Ovary (tissue), 10 donors: ENCODE data around the gene HPS1. TPM values are rescaled to one million over a fixed set of nuclear protein-coding genes. Genes with fewer than 3 reads are reported as not detected.

ENCODE experiments used
- DNase-seq, 5 donors: peaks; one replicate each; pipeline ENCODE4 v3.0.0-alpha.2; 2019 to 2020
- H3K27ac ChIP-seq, 2 donors: fragments of 200-600 bp; one replicate each; pipeline versions ENCODE4 v1.5.1 to v1.8.0; 2019 to 2022
- H3K27me3 ChIP-seq: fragments of 200-600 bp; one replicate; pipeline ENCODE4 v1.8.0; 2022
- H3K36me3 ChIP-seq: fragments of 200-600 bp; sonication (generic); one replicate; pipeline ENCODE4 v1.5.1; 2019
- H3K4me1 ChIP-seq: one replicate; pipeline ENCODE4 v1.8.1; 2013; ENCODE audit warnings: mild to moderate bottlenecking, moderate library complexity; ENCODE audit not compliant: insufficient read depth
- H3K4me3 ChIP-seq: fragments of 200-600 bp; sonication (generic); one replicate; pipeline ENCODE4 v1.5.1; 2017
- H3K9me3 ChIP-seq, 2 donors: fragments of 200-600 bp in 1 of 2; sonication (generic) in 1 of 2; one replicate each; pipeline versions ENCODE4 v1.5.1 to v1.8.1; 2013 to 2019; ENCODE audit warnings: mild to moderate bottlenecking in 1 of 2, moderate library complexity in 1 of 2
- EP300 ChIP-seq: sonication (generic); formaldehyde crosslinking; IDR thresholded peaks from one replicate; pipeline ENCODE4 v1.6.1; 2017; ENCODE audit warnings: antibody characterized with exemption
- POLR2A ChIP-seq: fragments of 450-650 bp; IDR thresholded peaks from one replicate; pipeline ENCODE4 v1.6.1; 2017; ENCODE audit warnings: antibody characterized with exemption, mild to moderate bottlenecking, moderate library complexity
- WGBS, 3 donors: extraction: QIAGEN DNeasy Blood & Tissue Kit in 1 of 3; methylation state at CpG; one replicate each; pipeline versions ENCODE4 v1.1.5 to v1.1.7; 2013 to 2017; 5-methylcytosine and 5-hydroxymethylcytosine counted together
- intact Hi-C, 4 donors: fragments of 100-400 bp; cut with DNase I; formaldehyde crosslinking; loops; one replicate each; pipeline versions ENCODE4 v1.11.0 to v1.15.1; 2022 to 2023
- long read RNA-seq, 3 donors: library from polyadenylated mRNA in 2 of 3; unstranded in 2 of 3; transcript quantifications; one replicate each; pipeline ENCODE4 v2.0.0 and lab custom pipeline, GENCODE V29; 2021 to 2026
- polyA plus RNA-seq, 2 donors: library from polyadenylated mRNA; stranded (reverse); fragments of 200-250 nt in 1 of 2; fragments of 350-450 nt in 1 of 2; fragmentation: Illumina TruSeq in 1 of 2; extraction: RNeasy Lipid Tissue Mini Kit (QIAGEN cat#74804) in 1 of 2; gene quantifications; one replicate each; pipeline ENCODE4 v1.2.3, GENCODE V29; 2013 to 2014
- total RNA-seq, 7 donors: library from RNA; depleted of rRNA in 2 of 7; stranded (reverse); fragments of >200 nt in 2 of 7; fragmentation: NEBNext Ultra II Directional in 3 of 7; extraction: Animal tissue kit (Norgen Biotek cat#: 25700) in 3 of 7; gene quantifications; one replicate each; pipeline versions ENCODE4 v1.1.0 to v1.2.4, GENCODE V29; 2016 to 2023
- TF ChIP-seq, protein P1 (sequence below), 3 donors: fragments of 450-650 bp in 2 of 3; fragments of 200-600 bp in 1 of 3; IDR thresholded peaks; one replicate each; pipeline versions ENCODE4 v1.5.1 to v1.8.0; 2016 to 2022; ENCODE audit warnings: antibody characterized with exemption in 3 of 3, mild to moderate bottlenecking in 1 of 3
- donor health status: DM: no; HTN: no; CAD: no; lungs with moderate emphysema.
- donor health status: DM: no; HTN: no; CAD: no.
- donor health status: Bipolar disorder and iron deficiency.
- donor health status: DM: yes; HTN: yes; CAD: no.
- donor health status: DM: no; HTN: no; CAD: no.
- donor health status: DM: yes; HTN: yes; CAD: no.

HPS1 gene
- total RNA-seq (10 to 100 TPM; 32.1 to 56.8 (median 44.0) TPM), polyA plus RNA-seq (10 to 100 TPM; 33.0 to 36.3 TPM)
- long read RNA-seq, donor 1, transcript HPS1-207 (4 exons, 922 nt): major isoform, 24 of 177 reads
- long read RNA-seq, donor 1, transcript HPS1-201 (20 exons, 3,703 nt): minor isoform, 23 of 177 reads
- long read RNA-seq, donor 1, partial matches to known transcripts: 53 of 177 reads
- long read RNA-seq, donor 1, other reads (novel, unspliced or antisense): 75 of 177 reads
- long read RNA-seq, donor 2, partial matches to known transcripts: 7 of 11 reads
- long read RNA-seq, donor 2, other reads (novel, unspliced or antisense): 0 of 11 reads
- long read RNA-seq, donor 3, transcript HPS1-201 (20 exons, 3,703 nt): major isoform, 16 of 110 reads
- long read RNA-seq, donor 3, transcript HPS1-207 (4 exons, 922 nt): minor isoform, 6 of 110 reads
- long read RNA-seq, donor 3, partial matches to known transcripts: 35 of 110 reads
- long read RNA-seq, donor 3, other reads (novel, unspliced or antisense): 51 of 110 reads

DNA sequence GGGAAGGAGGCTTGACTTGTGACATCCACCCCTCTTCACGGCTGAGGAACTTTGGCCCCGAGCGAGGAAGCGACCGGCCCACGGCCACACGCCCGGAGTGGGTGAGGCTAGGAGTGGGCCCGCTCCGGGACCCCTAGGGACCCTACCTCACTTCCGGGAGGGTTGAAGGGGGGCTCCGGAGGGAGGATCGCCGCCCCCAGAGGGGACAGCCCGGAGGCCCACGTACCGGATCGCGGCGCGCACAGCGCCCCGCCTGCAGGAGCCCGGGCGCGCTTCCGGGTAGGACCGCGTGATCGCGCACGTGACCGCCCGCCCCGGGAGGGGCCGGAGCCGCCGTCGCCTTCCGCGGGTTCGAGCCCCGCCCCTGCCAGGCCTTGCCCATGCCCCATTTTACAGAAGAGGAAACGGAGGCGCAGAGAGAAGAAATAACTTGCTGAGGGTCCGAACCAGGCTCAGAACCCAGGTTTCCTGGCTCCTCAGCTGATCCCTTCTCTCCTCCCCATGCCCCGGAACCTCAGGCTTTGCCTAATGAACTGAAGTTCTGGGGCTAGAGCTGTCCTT lies at the start of gene HPS1:
Gene HPS1, minus strand, starts transcription at position 275 of the 561 bp plus-strand sequence. CDS start 3,695 bp downstream, outside the sequence.
- 2 to 4% (median 4%) methylated on average over 34 to 47 of the region's 47 CpGs for WGBS, 3 donors
- intact Hi-C loops: no loop called here

GRCh38 chr10:98492763-98493162 lies 46.0 kb upstream of the HPS1 start:
- no peaks in the 10 kb centered on the region for H3K4me1 ChIP-seq
- 82 to 93% (median 87%) methylated on average over 1 of the region's 1 CpG for WGBS, 3 donors
- no peak for DNase-seq
- TF ChIP-seq POLR2A (no peak), EP300 (no peak)
- TF ChIP-seq, protein P1, sequence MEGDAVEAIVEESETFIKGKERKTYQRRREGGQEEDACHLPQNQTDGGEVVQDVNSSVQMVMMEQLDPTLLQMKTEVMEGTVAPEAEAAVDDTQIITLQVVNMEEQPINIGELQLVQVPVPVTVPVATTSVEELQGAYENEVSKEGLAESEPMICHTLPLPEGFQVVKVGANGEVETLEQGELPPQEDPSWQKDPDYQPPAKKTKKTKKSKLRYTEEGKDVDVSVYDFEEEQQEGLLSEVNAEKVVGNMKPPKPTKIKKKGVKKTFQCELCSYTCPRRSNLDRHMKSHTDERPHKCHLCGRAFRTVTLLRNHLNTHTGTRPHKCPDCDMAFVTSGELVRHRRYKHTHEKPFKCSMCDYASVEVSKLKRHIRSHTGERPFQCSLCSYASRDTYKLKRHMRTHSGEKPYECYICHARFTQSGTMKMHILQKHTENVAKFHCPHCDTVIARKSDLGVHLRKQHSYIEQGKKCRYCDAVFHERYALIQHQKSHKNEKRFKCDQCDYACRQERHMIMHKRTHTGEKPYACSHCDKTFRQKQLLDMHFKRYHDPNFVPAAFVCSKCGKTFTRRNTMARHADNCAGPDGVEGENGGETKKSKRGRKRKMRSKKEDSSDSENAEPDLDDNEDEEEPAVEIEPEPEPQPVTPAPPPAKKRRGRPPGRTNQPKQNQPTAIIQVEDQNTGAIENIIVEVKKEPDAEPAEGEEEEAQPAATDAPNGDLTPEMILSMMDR (IDR thresholded peaks at IDR 0.05): no peak
- intact Hi-C loops: no loop called here
- H3K27ac ChIP-seq: no peak overlapping the region
- no peak overlapping the region for H3K4me3 ChIP-seq
- no peaks in the 10 kb centered on the region for H3K9me3 ChIP-seq
- no peaks in the 10 kb centered on the region for H3K27me3 ChIP-seq
- H3K36me3 ChIP-seq: no peaks in the 10 kb centered on the region

More for the DNA sequence above, at the start of gene HPS1:
- Histone ChIP-seq H3K27ac (peak within 1 kb of the TSS; percentile 88 to 92), H3K9me3 (no peaks in the 10 kb centered on the region), H3K27me3 (no peaks in the 10 kb centered on the region), H3K4me1 (peaks cover 4% of the 10 kb centered on the region), H3K36me3 (no peaks in the 10 kb centered on the region), H3K4me3 (peak within 1 kb of the TSS; percentile 82)
- DNase-seq: peak; percentile 77 to 90 (median 85)
- TF ChIP-seq POLR2A (peak; percentile 86), EP300 (no peak)
- TF ChIP-seq, protein P1 (IDR thresholded peaks at IDR 0.05): peak in 1 of 3 donors; percentile 12

GRCh38 chr10:98489561-98490481 lies 43.1 kb upstream of the HPS1 start:
- Histone ChIP-seq H3K36me3 (no peaks in the 10 kb centered on the region), H3K27me3 (no peaks in the 10 kb centered on the region), H3K9me3 (no peaks in the 10 kb centered on the region), H3K4me1 (no peaks in the 10 kb centered on the region), H3K27ac (no peak overlapping the region), H3K4me3 (no peak overlapping the region)
- intact Hi-C loops: no loop called here
- TF ChIP-seq EP300 (no peak), POLR2A (no peak)
- TF ChIP-seq, protein P1 (IDR thresholded peaks at IDR 0.05): no peak
- DNase-seq: no peak
- WGBS, 3 donors: 88 to 89% (median 89%) methylated on average over 13 of the region's 13 CpGs
